A673 (cell line): Measurements from ENCODE around the gene CARMIL3. TPM values are rescaled to one million over a fixed set of nuclear protein-coding genes. Genes with fewer than 3 reads are reported as not detected.
"Not testable (repeated sequence)": the region's sequence is repeated elsewhere in the genome, so short reads cannot be mapped to it uniquely, and the experiment has no call there.

Source experiments
- BruUV-seq: library from RNA; stranded (reverse); fragments of 400-500 nt; replicated peaks from 2 replicates; lab custom pipeline; 2021; lab: Mats Ljungman, UMichigan
- CTCF ChIA-PET: fragments of 300-600 bp; sonication (Branson Sonifier 250); formaldehyde crosslinking; loops from one replicate; lab custom pipeline; 2022; ENCODE audit warnings: antibody characterized with exemption; lab: Charles Lee
- POLR2A ChIA-PET: fragments of 300-600 bp; sonication (Branson Sonifier 250); formaldehyde crosslinking; loops from one replicate; lab custom pipeline; 2022; ENCODE audit warnings: antibody characterized with exemption; ENCODE audit not compliant: low non-redundant PET; lab: Charles Lee
- DNase-seq: peaks from one replicate; pipeline ENCODE4 v3.0.0-alpha.2; 2015; ENCODE audit warnings: low spot score
- H3K27ac ChIP-seq: fragments of 200-600 bp; sonication (generic); 2 replicates; pipeline ENCODE4 v1.5.1; 2016; ENCODE audit warnings: mixed run types, low read depth, mild to moderate bottlenecking, mixed read lengths, antibody characterized with exemption, low read length; ENCODE audit not compliant: poor library complexity, severe bottlenecking
- H3K27me3 ChIP-seq: fragments of 200-600 bp; sonication (generic); replicated peaks from 2 replicates; pipeline ENCODE4 v1.6.1; 2017; ENCODE audit warnings: mixed run types, low read depth, mild to moderate bottlenecking, mixed read lengths, antibody characterized with exemption, low read length; ENCODE audit not compliant: insufficient read depth, poor library complexity
- H3K36me3 ChIP-seq: fragments of 200-600 bp; sonication (generic); 2 replicates; pipeline ENCODE4 v1.6.1; 2016; ENCODE audit warnings: mixed run types, mild to moderate bottlenecking, mixed read lengths, antibody characterized with exemption, low read length; ENCODE audit not compliant: insufficient read depth, poor library complexity, severe bottlenecking
- H3K4me1 ChIP-seq: fragments of 200-600 bp; sonication (generic); 2 replicates; pipeline ENCODE4 v1.6.1; 2017; ENCODE audit warnings: mixed run types, mild to moderate bottlenecking, mixed read lengths, antibody characterized with exemption, low read length; ENCODE audit not compliant: insufficient read depth, poor library complexity, severe bottlenecking
- H3K4me3 ChIP-seq: fragments of 200-600 bp; sonication (generic); 2 replicates; pipeline ENCODE4 v1.5.1; 2016; ENCODE audit warnings: low read depth, mixed run types, mild to moderate bottlenecking, mixed read lengths, low read length; ENCODE audit not compliant: poor library complexity, severe bottlenecking
- H3K9me3 ChIP-seq: fragments of 200-600 bp; sonication (generic); 2 replicates; pipeline ENCODE4 v1.6.1; 2016; ENCODE audit warnings: mixed run types, low read depth, mild to moderate bottlenecking, mixed read lengths, antibody characterized with exemption, low read length; ENCODE audit not compliant: poor library complexity, severe bottlenecking
- CTCF ChIP-seq: fragments of 300-800, 200-600 bp; sonication (generic); conservative IDR thresholded peaks from 2 replicates; pipeline ENCODE4 v1.5.1; 2017; ENCODE audit warnings: low read depth, mild to moderate bottlenecking, antibody characterized with exemption, low read length, moderate library complexity, mixed read lengths
- EZH2 ChIP-seq: fragments of 200-600 bp; sonication (generic); IDR thresholded peaks from 2 replicates; pipeline ENCODE4 v1.6.1; 2017; ENCODE audit warnings: borderline replicate concordance, low read depth, mild to moderate bottlenecking, mixed read lengths, antibody characterized with exemption, low read length; ENCODE audit not compliant: poor library complexity, severe bottlenecking
- intact Hi-C: fragments of 100-400 bp; cut with micrococcal nuclease; formaldehyde crosslinking; loops from one replicate; pipeline ENCODE4 v1.10.0; 2022; ENCODE audit not compliant: unreplicated experiment
- total RNA-seq: library from RNA; stranded (reverse); gene quantifications from 2 replicates; pipeline ENCODE4 v1.2.3, GENCODE V29; 2021

Gene CARMIL3
- total RNA-seq, 1 experiment from 2014 or later: 0.49 TPM

- Histone ChIP-seq H3K4me3 (no peak overlapping the region), H3K9me3 (no peaks in the 10 kb centered on the region), H3K4me1 (no peaks in the 10 kb centered on the region), H3K27me3 (no peaks in the 10 kb centered on the region), H3K27ac (no peak overlapping the region), H3K36me3 (no peaks in the 10 kb centered on the region)
- BruUV-seq: no TSS peak
- DNase-seq: no peak
- ChIA-PET POLR2A (no interaction called here), CTCF (no interaction called here)
- intact Hi-C loops: no loop called here
- TF ChIP-seq EZH2: no peak
Observed at GRCh38 chr14:24042746-24043145, 9.1 kb upstream of the CARMIL3 start.

- intact Hi-C loops, DNase-seq, CTCF ChIA-PET, H3K4me3 ChIP-seq, H3K9me3 ChIP-seq, H3K4me1 ChIP-seq, BruUV-seq, H3K27ac ChIP-seq, H3K36me3 ChIP-seq, POLR2A ChIA-PET: not testable (repeated sequence)
- peaks cover 11% of the 10 kb centered on the region for H3K27me3 ChIP-seq
Observed at GRCh38 chr14:24049002-24049401, 2.8 kb upstream of the CARMIL3 start.

GRCh38 chr14:24050753-24051152 is 1.1 kb upstream of the CARMIL3 start:
- H3K27ac ChIP-seq, H3K4me3 ChIP-seq, H3K36me3 ChIP-seq, DNase-seq, H3K9me3 ChIP-seq, H3K4me1 ChIP-seq, CTCF ChIA-PET, intact Hi-C loops, POLR2A ChIA-PET, BruUV-seq: not testable (repeated sequence)
- peaks cover 11% of the 10 kb centered on the region for H3K27me3 ChIP-seq

- Histone ChIP-seq H3K4me1 (peaks cover 5% of the 10 kb centered on the region), H3K27ac (peak overlapping the region; percentile 69), H3K4me3 (peak overlapping the region; percentile 65), H3K9me3 (no peaks in the 10 kb centered on the region), H3K36me3 (no peaks in the 10 kb centered on the region), H3K27me3 (peaks cover 11% of the 10 kb centered on the region)
- BruUV-seq: no TSS peak
- POLR2A ChIA-PET: interaction anchor here (0.6 kb wide), 1 partner anchor 1062 kb away, joined by 3 read pairs; no protein-coding TSS in a partner anchor
- TF ChIP-seq CTCF: no peak
- TF ChIP-seq EZH2: no peak
- DNase-seq: no peak
- intact Hi-C loops: no loop called here
- CTCF ChIA-PET: no interaction called here
Observed at GRCh38 chr14:24051176-24051788, 527 bp upstream of the CARMIL3 start.
